Measurements from ENCODE around the gene CAMTA1.

CAMTA1 gene

GRCh38 chr1:7659514-7659913, 874.3 kb downstream of the CAMTA1 start (continued):
- TF ChIP-seq ZNF48 (tag by site-specific recombination; IDR thresholded peaks at IDR 0.05) (no peak), SCRT1 (tag by site-specific recombination; IDR thresholded peaks at IDR 0.05; ENCODE audit: borderline replicate concordance) (no peak), BCL11A (tag by site-specific recombination; IDR thresholded peaks at IDR 0.05; ENCODE audit: low read depth) (no peak), ZNF302 (tag by site-specific recombination; IDR thresholded peaks at IDR 0.05; ENCODE audit: low read depth) (no peak), ZNF677 (tag by site-specific recombination; IDR thresholded peaks at IDR 0.05) (no peak), ZNF843 (tag by site-specific recombination; IDR thresholded peaks at IDR 0.05) (no peak), ZBTB1 (tag by site-specific recombination; IDR thresholded peaks at IDR 0.05) (no peak), ZXDB (tag by site-specific recombination; IDR thresholded peaks at IDR 0.05) (no peak)

- no peak for TF ChIP-seq ZNF660 (tag by site-specific recombination; IDR thresholded peaks at IDR 0.05)
- TF ChIP-seq ZNF394 (tag by site-specific recombination; IDR thresholded peaks at IDR 0.05; ENCODE audit: borderline replicate concordance): no peak
- TF ChIP-seq ZNF488 (tag by site-specific recombination; IDR thresholded peaks at IDR 0.05): no peak
- no peak for TF ChIP-seq KLF7 (tag by site-specific recombination; IDR thresholded peaks at IDR 0.05; ENCODE audit: borderline replicate concordance)
- no peak for TF ChIP-seq REST (tag by site-specific recombination; IDR thresholded peaks at IDR 0.05)
- TF ChIP-seq ZFP41 (tag by site-specific recombination; IDR thresholded peaks at IDR 0.05; ENCODE audit: borderline replicate concordance): no peak
- no peak for TF ChIP-seq ZNF146 (tag by site-specific recombination; IDR thresholded peaks at IDR 0.05)
- TF ChIP-seq ZNF335 (tag by site-specific recombination; conservative IDR thresholded peaks at IDR 0.05): no peak
- Histone ChIP-seq H3K9me3 (ENCODE audit: control insufficient read depth, insufficient read depth, low read depth, low read length) (no peaks in the 10 kb centered on the region), H3K27ac (ENCODE audit: extremely low read depth, low read depth, low read length) (no peak overlapping the region), H3K36me3 (ENCODE audit: control insufficient read depth in 2 of 2, insufficient read depth in 1 of 2, low read length in 2 of 2) (no peaks in the 10 kb centered on the region), H3K4me3 (ENCODE audit: low read depth, low read length) (no peak overlapping the region), H3K4me1 (ENCODE audit: control insufficient read depth, insufficient read depth, low read length) (no peaks in the 10 kb centered on the region)
- POLR2A ChIA-PET: no interaction called here
- CTCF ChIA-PET: interaction anchor here (0.7 to 13.4 kb wide), 4 partner anchors 16 to 110 kb away, joined by 3 to 519 read pairs (median 40); no protein-coding TSS in a partner anchor
These were observed 878.3 kb downstream of the CAMTA1 start for GRCh38 chr1:7663451-7664146.

GRCh38 chr1:7664147-7664892, 879.1 kb downstream of the CAMTA1 start:
- no peak overlapping the region for H3K4me3 ChIP-seq (ENCODE audit: low read depth, low read length)
- no peaks in the 10 kb centered on the region for H3K9me3 ChIP-seq (ENCODE audit: control insufficient read depth, insufficient read depth, low read depth, low read length)
- POLR2A ChIA-PET: no interaction called here
- CTCF ChIA-PET: interaction anchor here (0.8 to 13.4 kb wide), 4 partner anchors 15 to 110 kb away, joined by 3 to 519 read pairs (median 40); no protein-coding TSS in a partner anchor
- no peak overlapping the region for H3K27ac ChIP-seq (ENCODE audit: extremely low read depth, low read depth, low read length)
- no peaks in the 10 kb centered on the region for H3K4me1 ChIP-seq (ENCODE audit: control insufficient read depth, insufficient read depth, low read length)
- no peaks in the 10 kb centered on the region for H3K36me3 ChIP-seq (ENCODE audit: control insufficient read depth in 2 of 2, insufficient read depth in 1 of 2, low read length in 2 of 2)
- TF ChIP-seq ZSCAN16 (tag by site-specific recombination; IDR thresholded peaks at IDR 0.05): no peak
- TF ChIP-seq SCRT1 (tag by site-specific recombination; IDR thresholded peaks at IDR 0.05; ENCODE audit: borderline replicate concordance): no peak
- no peak for TF ChIP-seq KLF10 (tag by site-specific recombination; IDR thresholded peaks at IDR 0.05)
- TF ChIP-seq TSHZ1 (tag by site-specific recombination; IDR thresholded peaks at IDR 0.05; ENCODE audit: borderline replicate concordance): no peak
- TF ChIP-seq ZBTB11 (tag by site-specific recombination; conservative IDR thresholded peaks at IDR 0.05; ENCODE audit: low read depth): no peak

Measured in HEK293 (cell line).